CD14-positive monocyte (primary cell): Measurements from ENCODE around the gene SMU1. TPM values are rescaled to one million over a fixed set of nuclear protein-coding genes. Genes with fewer than 3 reads are reported as not detected.

Experiments
- DNase-seq, 3 donors: peaks; one replicate each; pipeline ENCODE4 v3.0.0-alpha.2; 2011 to 2022
- H2AFZ ChIP-seq: 2 replicates; pipeline ENCODE4 v1.6.0; 2012; ENCODE audit warnings: mild to moderate bottlenecking, low read depth, low read length, inconsistent platforms; ENCODE audit not compliant: insufficient read depth, poor library complexity, severe bottlenecking
- H3K27ac ChIP-seq, 2 donors: 1 replicate in 1 of 2; 2 replicates in 1 of 2; pipeline ENCODE4 v1.5.1; 2012 to 2013; ENCODE audit warnings: low read length in 2 of 2, control low read depth in 1 of 2, inconsistent platforms in 1 of 2, low read depth in 1 of 2, mild to moderate bottlenecking in 1 of 2
- H3K27me3 ChIP-seq, 2 donors: one replicate each; pipeline versions ENCODE4 v1.6.0 to v1.6.1; 2011 to 2013; ENCODE audit warnings: low read length in 2 of 2; ENCODE audit not compliant: control insufficient read depth in 2 of 2, insufficient read depth in 2 of 2
- H3K36me3 ChIP-seq, 2 donors: replicated peaks in 1 of 2; 1 replicate in 1 of 2; 2 replicates in 1 of 2; pipeline versions ENCODE4 v1.5.1 to v1.6.1; 2012 to 2013; ENCODE audit warnings: low read length in 2 of 2, control low read depth in 1 of 2, inconsistent platforms in 1 of 2, mild to moderate bottlenecking in 1 of 2; ENCODE audit not compliant: insufficient read depth in 2 of 2, control insufficient read depth in 1 of 2
- H3K4me1 ChIP-seq, 2 donors: 1 replicate in 1 of 2; 2 replicates in 1 of 2; pipeline versions ENCODE4 v1.5.1 to v1.6.1; 2012 to 2013; ENCODE audit warnings: low read length in 2 of 2, control low read depth in 1 of 2, inconsistent platforms in 1 of 2, mild to moderate bottlenecking in 1 of 2, moderate library complexity in 1 of 2; ENCODE audit not compliant: insufficient read depth in 2 of 2, control insufficient read depth in 1 of 2
- H3K4me2 ChIP-seq: replicated peaks from 2 replicates; pipeline ENCODE3; 2012; ENCODE audit warnings: low read length, moderate library complexity, mild to moderate bottlenecking; ENCODE audit not compliant: poor library complexity, severe bottlenecking; ENCODE audit errors: extremely low read depth
- H3K4me3 ChIP-seq, 3 experiments: fragments of 200-600 bp in 1 of 3; sonication (generic) in 1 of 3; replicated peaks in 1 of 3; 1 replicate in 2 of 3; 2 replicates in 1 of 3; pipeline ENCODE4 v1.5.1; 2011 to 2013; ENCODE audit warnings: low read length in 3 of 3, mild to moderate bottlenecking in 3 of 3, control low read depth in 2 of 3, low read depth in 2 of 3, inconsistent platforms in 1 of 3, moderate library complexity in 1 of 3
- H3K79me2 ChIP-seq: 2 replicates; pipeline ENCODE4 v1.6.0; 2012; ENCODE audit warnings: mild to moderate bottlenecking, control low read depth, inconsistent platforms, low read length, moderate library complexity; ENCODE audit not compliant: insufficient read depth
- H3K9ac ChIP-seq: 2 replicates; pipeline ENCODE4 v1.6.0; 2017; ENCODE audit warnings: low read length, mild to moderate bottlenecking; ENCODE audit not compliant: insufficient read depth, poor library complexity, severe bottlenecking
- H3K9me3 ChIP-seq, 2 donors: replicated peaks in 1 of 2; 1 replicate in 1 of 2; 2 replicates in 1 of 2; pipeline versions ENCODE4 v1.5.1 to v1.6.1; 2012 to 2013; ENCODE audit warnings: low read length in 2 of 2, control low read depth in 1 of 2; ENCODE audit not compliant: control insufficient read depth in 1 of 2, insufficient read depth in 1 of 2
- H4K20me1 ChIP-seq: 2 replicates; pipeline ENCODE4 v1.6.0; 2012; ENCODE audit warnings: mild to moderate bottlenecking, low read length, control low read depth, moderate library complexity; ENCODE audit not compliant: insufficient read depth
- H3K27ac Mint-ChIP-seq, 7 donors: one replicate each; pipeline ENCODE4 v1.8.0; 2020; ENCODE audit warnings: mild to moderate bottlenecking in 7 of 7, mixed read lengths in 7 of 7, moderate library complexity in 6 of 7, inconsistent platforms in 2 of 7
- H3K27me3 Mint-ChIP-seq, 3 donors: one replicate each; pipeline ENCODE4 v1.8.0; 2021 to 2022; ENCODE audit warnings: low read depth in 3 of 3, mild to moderate bottlenecking in 3 of 3, mixed read lengths in 3 of 3, moderate library complexity in 3 of 3, inconsistent platforms in 1 of 3
- H3K36me3 Mint-ChIP-seq, 2 donors: one replicate each; pipeline ENCODE4 v1.8.0; 2020; ENCODE audit warnings: mixed read lengths in 2 of 2, inconsistent platforms in 1 of 2, mild to moderate bottlenecking in 1 of 2
- H3K4me1 Mint-ChIP-seq: one replicate; pipeline ENCODE4 v1.8.0; 2020; ENCODE audit warnings: mild to moderate bottlenecking, mixed read lengths
- H3K4me3 Mint-ChIP-seq, 2 donors: one replicate each; pipeline ENCODE4 v1.8.0; 2020; ENCODE audit warnings: mild to moderate bottlenecking in 2 of 2, mixed read lengths in 2 of 2, moderate library complexity in 1 of 2
- H3K9me3 Mint-ChIP-seq, 7 donors: one replicate each; pipeline ENCODE4 v1.8.0; 2020 to 2022; ENCODE audit warnings: mixed read lengths in 7 of 7, mild to moderate bottlenecking in 6 of 7, moderate library complexity in 6 of 7, inconsistent platforms in 2 of 7
- WGBS: methylation state at CpG from one replicate; pipeline ENCODE4 v1.1.5; 2013; ENCODE audit warnings: missing lambda C conversion rate; ENCODE audit not compliant: insufficient coverage; 5-methylcytosine and 5-hydroxymethylcytosine counted together
- intact Hi-C, 2 donors: fragments of 100-400 bp; cut with micrococcal nuclease; formaldehyde crosslinking; loops; one replicate each; pipeline versions ENCODE4 v1.15.0 to v1.15.1; 2023
- polyA plus RNA-seq, 3 donors: library from polyadenylated mRNA; depleted of rRNA in 1 of 3; unstranded in 2 of 3; stranded (reverse) in 1 of 3; fragments of 300-500 nt in 2 of 3; fragments of >200 nt in 1 of 3; fragmentation: Illumina TruSeq in 2 of 3; gene quantifications; 1 replicate in 2 of 3; 2 replicates in 1 of 3; pipeline ENCODE4 v1.2.3, GENCODE V29; 2012 to 2021
- TF ChIP-seq, protein P1 (sequence below): fragments of 200-600 bp; IDR thresholded peaks from one replicate; pipeline ENCODE4 v1.8.0; 2022; ENCODE audit warnings: antibody characterized with exemption, mild to moderate bottlenecking

Gene SMU1
- polyA plus RNA-seq, 3 donors, result 8.0 to 21.7 (median 19.3) TPM

DNA sequence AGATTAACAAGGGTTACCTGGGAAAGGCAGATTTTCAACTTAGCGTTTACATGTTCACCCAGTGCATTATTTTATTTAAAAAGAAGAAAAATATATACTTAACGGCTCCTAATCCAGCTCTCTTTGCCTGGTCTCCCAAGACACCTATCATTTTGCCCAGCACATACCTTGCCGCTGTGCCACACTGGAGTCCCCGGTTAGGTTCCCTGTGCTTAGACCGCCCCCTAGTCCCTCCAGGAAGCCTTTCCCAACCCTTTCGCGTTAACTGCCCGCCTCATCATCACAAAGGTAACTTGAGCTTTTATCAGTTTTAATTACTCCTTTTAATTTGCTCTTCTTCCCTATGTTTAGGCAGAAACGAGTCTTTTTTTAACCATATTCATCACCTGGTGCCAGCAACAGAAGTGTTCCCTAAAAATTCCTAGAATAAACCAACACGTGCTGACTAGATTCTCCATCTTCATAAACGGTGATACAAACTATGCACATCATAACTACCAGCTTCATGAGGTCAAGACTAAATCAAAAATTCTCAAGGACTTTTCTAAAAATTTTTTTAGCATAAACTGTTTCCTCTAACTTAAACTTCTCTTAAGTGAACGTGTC, 31.7 kb downstream of the SMU1 start:
- Mint-ChIP-seq H3K27ac (peak overlapping the region; percentile 89 to 96 (median 93)), H3K4me3 (peak overlapping the region; percentile 77 to 89), H3K36me3 (peaks cover 35 to 44% of the 10 kb centered on the region in 2 donors), H3K9me3 (no peaks in the 10 kb centered on the region), H3K27me3 (no peaks in the 10 kb centered on the region), H3K4me1 (peaks cover 43% of the 10 kb centered on the region)
- Histone ChIP-seq H3K27me3 (no peaks in the 10 kb centered on the region), H3K36me3 (peaks cover 28 to 51% of the 10 kb centered on the region in 2 donors), H3K9me3 (no peaks in the 10 kb centered on the region), H4K20me1 (peaks cover 8% of the 10 kb centered on the region), H2AFZ (peak overlapping the region; percentile 87), H3K4me1 (peaks cover 48 to 52% of the 10 kb centered on the region in 2 donors), H3K79me2 (peaks cover 6% of the 10 kb centered on the region), H3K9ac (peak overlapping the region; percentile 80), H3K4me3 (peak overlapping the region; percentile 43 to 89 (median 54)), H3K27ac (peak overlapping the region; percentile 73 to 89), H3K4me2 (peak overlapping the region; percentile 84)
- TF ChIP-seq, protein P1, sequence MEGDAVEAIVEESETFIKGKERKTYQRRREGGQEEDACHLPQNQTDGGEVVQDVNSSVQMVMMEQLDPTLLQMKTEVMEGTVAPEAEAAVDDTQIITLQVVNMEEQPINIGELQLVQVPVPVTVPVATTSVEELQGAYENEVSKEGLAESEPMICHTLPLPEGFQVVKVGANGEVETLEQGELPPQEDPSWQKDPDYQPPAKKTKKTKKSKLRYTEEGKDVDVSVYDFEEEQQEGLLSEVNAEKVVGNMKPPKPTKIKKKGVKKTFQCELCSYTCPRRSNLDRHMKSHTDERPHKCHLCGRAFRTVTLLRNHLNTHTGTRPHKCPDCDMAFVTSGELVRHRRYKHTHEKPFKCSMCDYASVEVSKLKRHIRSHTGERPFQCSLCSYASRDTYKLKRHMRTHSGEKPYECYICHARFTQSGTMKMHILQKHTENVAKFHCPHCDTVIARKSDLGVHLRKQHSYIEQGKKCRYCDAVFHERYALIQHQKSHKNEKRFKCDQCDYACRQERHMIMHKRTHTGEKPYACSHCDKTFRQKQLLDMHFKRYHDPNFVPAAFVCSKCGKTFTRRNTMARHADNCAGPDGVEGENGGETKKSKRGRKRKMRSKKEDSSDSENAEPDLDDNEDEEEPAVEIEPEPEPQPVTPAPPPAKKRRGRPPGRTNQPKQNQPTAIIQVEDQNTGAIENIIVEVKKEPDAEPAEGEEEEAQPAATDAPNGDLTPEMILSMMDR, result no peak
- WGBS, result 81% methylated on average over 5 of the region's 12 CpGs
- intact Hi-C loops, result loop anchor here in 1 of 2 donors (5.0 kb wide), 1 partner anchor 33 kb away; the partner anchor contains the start of gene SMU1
- peak in 1 of 3 donors; percentile 28 for DNase-seq

DNA sequence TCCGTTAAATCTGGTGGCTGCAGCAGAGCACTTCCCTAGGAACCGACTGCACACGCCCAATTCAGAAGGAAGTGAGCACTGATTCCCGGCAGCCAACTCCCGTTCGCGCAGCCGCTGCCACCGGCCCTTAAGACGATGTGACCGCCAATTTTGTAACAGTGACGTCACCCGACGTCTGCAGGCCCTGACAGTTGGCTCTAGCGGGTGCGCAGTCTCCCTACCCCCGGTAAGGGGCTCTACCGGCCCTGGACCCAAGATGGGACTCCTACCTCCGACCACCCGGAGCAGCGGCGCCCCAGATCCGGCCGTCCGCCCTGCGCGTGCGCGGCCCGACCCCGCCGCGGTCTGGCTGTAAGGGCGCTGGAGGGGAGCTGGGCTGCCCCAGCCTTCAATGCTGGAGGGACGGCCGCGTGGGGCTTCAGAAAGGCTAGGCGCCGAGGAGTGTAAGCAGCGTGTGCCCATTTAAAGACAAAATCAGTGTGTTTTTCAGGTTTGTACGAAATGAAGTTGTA, 32.3 kb downstream of the SMU1 start:
- H3K4me1 Mint-ChIP-seq, result peaks cover 47% of the 10 kb centered on the region
- no peaks in the 10 kb centered on the region for H3K9me3 Mint-ChIP-seq
- Histone ChIP-seq H3K9ac (peak overlapping the region; percentile 80), H3K79me2 (peaks cover 6% of the 10 kb centered on the region), H3K4me2 (peak overlapping the region; percentile 84), H3K27me3 (no peaks in the 10 kb centered on the region), H3K4me3 (peak overlapping the region; percentile 43 to 89 (median 54)), H3K27ac (peak overlapping the region; percentile 73 to 89), H3K4me1 (peaks cover 50 to 56% of the 10 kb centered on the region in 2 donors), H2AFZ (peak overlapping the region; percentile 87), H3K9me3 (no peaks in the 10 kb centered on the region), H3K36me3 (peaks cover 32 to 48% of the 10 kb centered on the region in 2 donors), H4K20me1 (peaks cover 9% of the 10 kb centered on the region)
- peaks cover 30 to 42% of the 10 kb centered on the region in 2 donors for H3K36me3 Mint-ChIP-seq
- TF ChIP-seq, protein P1, result no peak
- H3K27me3 Mint-ChIP-seq, result no peaks in the 10 kb centered on the region
- peak overlapping the region; percentile 77 to 89 for H3K4me3 Mint-ChIP-seq
- under 1% methylated on average over 35 of the region's 41 CpGs for WGBS
- intact Hi-C loops, result loop anchor here in 1 of 2 donors (5.0 kb wide), 1 partner anchor 33 kb away; the partner anchor contains the start of gene SMU1
- DNase-seq, result peak; percentile 95 to 98 (median 96)
- H3K27ac Mint-ChIP-seq, result peak overlapping the region; percentile 89 to 96 (median 93)
